GM19452 (cell line): ENCODE results near the gene TBPL2.

Source experiments
- ATAC-seq: cut with Tn5 transposase; IDR thresholded peaks from one replicate; pipeline ENCODE4 v1.9.1; 2021; ENCODE audit not compliant: unreplicated experiment

The TBPL2 gene

DNA sequence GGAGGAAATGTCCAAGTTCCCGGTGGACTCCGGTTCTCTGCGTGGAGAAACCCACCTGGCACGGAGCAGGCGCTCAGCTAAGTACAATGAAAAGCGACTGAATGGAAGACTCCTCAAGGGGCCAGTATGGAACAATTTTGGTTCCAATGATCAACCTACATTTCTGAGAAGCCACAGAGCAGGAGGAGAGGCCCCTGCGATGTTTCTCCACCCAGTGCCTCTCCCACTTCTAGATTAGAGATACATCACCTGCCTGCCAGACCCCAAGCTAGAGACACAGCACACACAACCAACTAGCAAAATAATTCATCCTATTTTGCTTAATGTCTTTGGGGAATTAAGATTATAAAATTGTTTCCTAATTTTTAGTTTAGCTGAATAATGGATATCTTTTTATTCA, 67.6 kb downstream of the TBPL2 start:
- ATAC-seq: no peak

DNA sequence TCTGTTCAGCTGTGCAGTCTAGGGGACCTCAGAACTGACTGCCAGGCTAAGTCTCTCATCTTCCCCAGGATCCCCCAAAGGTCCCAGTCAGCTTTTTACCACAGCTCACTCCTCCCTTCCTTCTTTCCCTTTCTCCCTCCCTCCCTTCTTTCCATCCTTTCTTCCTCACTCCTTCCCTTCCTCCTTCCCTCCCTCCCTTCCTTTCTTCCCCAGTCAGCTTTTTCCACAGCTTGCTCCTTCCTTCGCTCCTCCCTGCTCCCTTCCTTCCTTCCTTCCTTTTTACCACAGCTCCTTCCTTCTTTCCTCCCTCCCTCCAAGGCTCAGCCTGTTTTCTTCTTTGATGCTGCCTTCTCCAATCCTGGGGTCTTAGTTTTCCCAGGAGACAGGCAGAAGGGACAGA, 68.0 kb downstream of the TBPL2 start:
- ATAC-seq: no peak

DNA sequence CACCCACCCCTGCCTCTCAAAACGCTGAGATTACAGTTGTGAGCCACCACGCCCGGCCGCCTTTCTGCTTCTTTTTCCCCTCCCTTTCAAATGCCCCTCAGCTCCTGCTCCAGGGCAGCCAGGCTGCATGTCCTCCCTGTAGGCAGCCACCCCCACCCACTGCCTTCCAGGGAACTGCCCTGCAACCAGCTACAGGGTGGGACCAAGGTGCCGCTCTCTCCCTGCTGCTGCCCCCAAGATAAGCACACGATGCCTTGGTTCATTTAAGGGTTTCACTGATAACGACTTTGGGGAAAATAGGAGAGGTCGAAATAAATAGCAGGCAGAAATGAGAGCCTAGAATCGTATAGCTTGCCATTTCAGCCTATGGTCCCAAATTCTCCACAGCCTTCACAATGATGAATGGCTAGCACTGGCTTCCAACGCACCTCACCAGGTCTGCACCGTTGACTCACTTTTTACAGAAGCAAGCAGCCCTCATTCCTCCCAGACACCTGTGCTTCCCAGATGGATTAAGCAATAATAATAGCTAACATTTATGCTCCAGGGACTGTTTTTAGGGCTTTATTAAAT, 69.4 kb downstream of the TBPL2 start:
- no peak for ATAC-seq

DNA sequence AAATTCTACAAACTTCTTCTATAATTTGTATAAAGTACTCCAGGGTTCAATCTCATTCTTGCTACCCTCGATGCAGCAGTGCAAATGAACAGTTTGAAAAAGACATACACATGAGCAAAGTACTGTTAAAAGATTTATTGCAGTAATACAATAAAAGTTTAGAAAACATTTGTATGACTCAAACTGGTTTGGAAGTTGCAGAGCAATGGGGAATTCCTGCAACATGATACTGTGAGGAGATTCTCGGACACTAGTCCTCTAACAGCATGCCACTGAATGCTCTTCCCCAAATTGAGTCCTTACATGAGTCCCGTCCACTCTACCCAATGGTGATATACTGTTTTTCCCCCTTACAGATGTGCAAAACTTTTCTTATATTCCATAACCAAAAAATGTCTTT, 74.1 kb downstream of the TBPL2 start:
- ATAC-seq: no peak
